IMR-90 (cell line): ENCODE data around the gene NKPD1. TPM values are rescaled to one million over a fixed set of nuclear protein-coding genes. Genes with fewer than 3 reads are reported as not detected.

Experiments
- ATAC-seq: fragments of 200-7000 bp; cut with Tn5 transposase; 2 replicates; pipeline ENCODE4 v1.9.1; 2020; ENCODE audit warnings: low read depth, mild to moderate bottlenecking, moderate library complexity
- BruUV-seq: library from RNA; stranded (reverse); fragments of 400-500 nt; replicated peaks from 2 replicates; lab custom pipeline; 2021; lab: Mats Ljungman, UMichigan
- CTCF ChIA-PET: fragments of 300-600 bp; formaldehyde crosslinking; extraction: SDS; loops from one replicate; lab custom pipeline; 2021; ENCODE audit warnings: antibody characterized with exemption; lab: Yijun Ruan, JAX
- POLR2A ChIA-PET: fragments of 300-600 bp; sonication (Branson Sonifier 250); formaldehyde crosslinking; loops from one replicate; lab custom pipeline; 2022; ENCODE audit warnings: antibody characterized with exemption; ENCODE audit not compliant: unreplicated experiment; lab: Charles Lee
- DNase-seq: peaks from one replicate; pipeline ENCODE4 v3.0.0; 2013
- H2AFZ ChIP-seq: replicated peaks from 2 replicates; pipeline ENCODE3; 2013; ENCODE audit warnings: low read length, mild to moderate bottlenecking; ENCODE audit not compliant: poor library complexity
- H2AK5ac ChIP-seq: 2 replicates; pipeline ENCODE4 v1.6.1; 2013; ENCODE audit warnings: low read depth, low read length, inconsistent platforms
- H2AK9ac ChIP-seq: replicated peaks from 2 replicates; pipeline ENCODE3; 2013; ENCODE audit warnings: mild to moderate bottlenecking, low read depth, low read length, moderate library complexity; ENCODE audit not compliant: poor library complexity
- H2BK120ac ChIP-seq: 2 replicates; pipeline ENCODE4 v1.6.1; 2013; ENCODE audit warnings: low read depth, low read length, inconsistent platforms
- H2BK15ac ChIP-seq: 3 replicates; pipeline ENCODE4 v1.6.1; 2013; ENCODE audit warnings: low read depth, low read length, inconsistent platforms
- H2BK20ac ChIP-seq: 2 replicates; pipeline ENCODE4 v1.6.1; 2013; ENCODE audit warnings: low read depth, mild to moderate bottlenecking, inconsistent platforms, low read length, moderate library complexity
- H2BK5ac ChIP-seq: 2 replicates; pipeline ENCODE4 v1.6.1; 2013; ENCODE audit warnings: mild to moderate bottlenecking, low read depth, low read length, inconsistent platforms; ENCODE audit not compliant: poor library complexity, severe bottlenecking
- H3K14ac ChIP-seq: replicated peaks from 2 replicates; pipeline ENCODE4 v1.6.1; 2013; ENCODE audit warnings: low read depth, low read length, inconsistent platforms
- H3K18ac ChIP-seq: 2 replicates; pipeline ENCODE4 v1.6.1; 2013; ENCODE audit warnings: low read depth, low read length, control low read depth
- H3K23ac ChIP-seq: 2 replicates; pipeline ENCODE4 v1.6.1; 2013; ENCODE audit warnings: low read depth, low read length, inconsistent platforms
- H3K27ac ChIP-seq: 2 replicates; pipeline ENCODE4 v1.5.1; 2013; ENCODE audit warnings: mild to moderate bottlenecking, control low read depth, low read length; ENCODE audit not compliant: insufficient read depth
- H3K27me3 ChIP-seq: 2 replicates; pipeline ENCODE4 v1.6.1; 2013; ENCODE audit warnings: low read length; ENCODE audit not compliant: control insufficient read depth, insufficient read depth
- H3K36me3 ChIP-seq: 2 replicates; pipeline ENCODE4 v1.6.1; 2013; ENCODE audit warnings: low read length, mixed read lengths; ENCODE audit not compliant: control insufficient read depth, insufficient read depth
- H3K4ac ChIP-seq: 2 replicates; pipeline ENCODE4 v1.6.1; 2013; ENCODE audit warnings: low read depth, low read length, inconsistent platforms
- H3K4me1 ChIP-seq: 2 replicates; pipeline ENCODE4 v1.6.1; 2013; ENCODE audit warnings: low read length, mixed read lengths; ENCODE audit not compliant: control insufficient read depth, insufficient read depth
- H3K4me2 ChIP-seq: 2 replicates; pipeline ENCODE4 v1.6.1; 2013; ENCODE audit warnings: low read depth, mild to moderate bottlenecking, control low read depth, low read length, moderate library complexity
- H3K4me3 ChIP-seq: 2 replicates; pipeline ENCODE4 v1.5.1; 2013; ENCODE audit warnings: low read depth, mild to moderate bottlenecking, control low read depth, low read length, moderate library complexity; ENCODE audit not compliant: insufficient read depth
- H3K56ac ChIP-seq: 2 replicates; pipeline ENCODE4 v1.6.1; 2013; ENCODE audit warnings: low read length, inconsistent platforms; ENCODE audit not compliant: insufficient read depth; ENCODE audit errors: extremely low read depth
- H3K79me1 ChIP-seq, 2 experiments: 2 replicates each; pipeline ENCODE4 v1.6.1; 2013; ENCODE audit warnings: low read length in 2 of 2, inconsistent platforms in 1 of 2, low read depth in 1 of 2
- H3K9ac ChIP-seq: 2 replicates; pipeline ENCODE4 v1.6.1; 2013; ENCODE audit warnings: low read depth, low read length, control low read depth
- H3K9me1 ChIP-seq: 2 replicates; pipeline ENCODE4 v1.6.1; 2013; ENCODE audit warnings: low read length, inconsistent platforms; ENCODE audit not compliant: insufficient read depth
- H3K9me3 ChIP-seq: 2 replicates; pipeline ENCODE4 v1.6.1; 2013; ENCODE audit warnings: low read length; ENCODE audit not compliant: control insufficient read depth, insufficient read depth
- H4K20me1 ChIP-seq: 2 replicates; pipeline ENCODE4 v1.6.1; 2013; ENCODE audit warnings: low read length, inconsistent platforms; ENCODE audit not compliant: insufficient read depth
- H4K5ac ChIP-seq: 2 replicates; pipeline ENCODE4 v1.6.1; 2013; ENCODE audit warnings: mild to moderate bottlenecking, low read depth, low read length, control low read depth
- H4K8ac ChIP-seq, 2 experiments: 2 replicates each; pipeline ENCODE4 v1.6.1; 2013; ENCODE audit warnings: low read depth in 2 of 2, low read length in 2 of 2, control low read depth in 1 of 2, inconsistent platforms in 1 of 2
- H4K91ac ChIP-seq: 2 replicates; pipeline ENCODE4 v1.6.1; 2013; ENCODE audit warnings: low read depth, low read length, inconsistent platforms; ENCODE audit not compliant: insufficient read depth
- CEBPB ChIP-seq: IDR thresholded peaks from 2 replicates; pipeline ENCODE4 v1.6.1; 2012; ENCODE audit warnings: low read depth, low read length, improper control_type of control experiment
- FOS ChIP-seq: fragments of 150-350 bp; IDR thresholded peaks from 2 replicates; pipeline ENCODE4 v1.6.1; 2016; ENCODE audit warnings: low read depth, low read length
- MAFK ChIP-seq: IDR thresholded peaks from 2 replicates; pipeline ENCODE4 v1.6.1; 2012; ENCODE audit warnings: low read depth, low read length, improper control_type of control experiment
- RAD21 ChIP-seq: IDR thresholded peaks from 2 replicates; pipeline ENCODE4 v1.6.1; 2012; ENCODE audit warnings: low read length, improper control_type of control experiment
- SMC3 ChIP-seq: fragments of 150-350 bp; IDR thresholded peaks from 2 replicates; pipeline ENCODE4 v1.6.1; 2016; ENCODE audit warnings: low read depth, mild to moderate bottlenecking, antibody characterized with exemption, low read length, moderate library complexity
- WGBS, 2 experiments: methylation state at CpG; one replicate each; pipeline versions ENCODE4 v1.1.5 to v1.1.7; 2013; ENCODE audit warnings: missing lambda C conversion rate in 2 of 2; ENCODE audit not compliant: insufficient read length in 1 of 2; ENCODE audit errors: extremely low coverage in 2 of 2; 5-methylcytosine and 5-hydroxymethylcytosine counted together
- dilution Hi-C: fragments of 300-500 bp; cut with HindIII; formaldehyde crosslinking; loops from one replicate; pipeline ENCODE4 v1.14.3; 2018; ENCODE audit warnings: low sequenced_read_pairs; ENCODE audit not compliant: unreplicated experiment
- in situ Hi-C: fragments of 300-500 bp; cut with MboI; formaldehyde crosslinking; loops from 3 replicates; pipeline ENCODE4 v1.14.3; 2019; ENCODE audit warnings: low sequenced_read_pairs, inconsistent platforms, mixed read lengths
- intact Hi-C: fragments of 100-400 bp; cut with micrococcal nuclease; formaldehyde crosslinking; loops from 2 replicates; pipeline ENCODE4 v1.10.0; 2022
- polyA plus RNA-seq, 3 experiments: library from polyadenylated mRNA; depleted of rRNA; stranded (reverse); fragments of >200 nt; gene quantifications; 2 replicates each; pipeline ENCODE4 v1.2.3, GENCODE V29; 2012; ENCODE audit warnings: low replicate concordance in 1 of 3
- total RNA-seq: library from RNA; depleted of rRNA; stranded (reverse); fragments of >200 nt; gene quantifications from 2 replicates; pipeline ENCODE4 v1.2.3, GENCODE V29; 2012

Gene NKPD1
- total and polyA plus RNA-seq, 2 of the 4 experiments (the other 2 are of a cell fraction), result under 0.01 to 0.09 TPM

GRCh38 chr19:45172611-45173208, 11.9 kb upstream of the NKPD1 start:
- Histone ChIP-seq H2BK20ac (no peak overlapping the region), H3K4me2 (no peak overlapping the region), H2BK120ac (no peak overlapping the region), H4K5ac (no peak overlapping the region), H2AK9ac (no peak overlapping the region), H2AK5ac (no peak overlapping the region), H3K4me1 (peaks cover 2% of the 10 kb centered on the region), H3K9me3 (no peaks in the 10 kb centered on the region), H2AFZ (no peak overlapping the region), H3K4me3 (no peak overlapping the region), H3K9ac (no peak overlapping the region), H3K18ac (no peak overlapping the region), H3K9me1 (0 out of 2 replicates have a peak, but pooled peaks cover 8% of the 10 kb centered on the region), H4K8ac (no peak overlapping the region), H3K4ac (no peak overlapping the region), H3K23ac (no peak overlapping the region), H3K27ac (no peak overlapping the region), H3K79me1 (peaks cover 0 to 8% of the 10 kb centered on the region in 2 experiments; a peak in 1 of 4 replicates), H3K56ac (no peak overlapping the region), H4K20me1 (no peaks in the 10 kb centered on the region), H4K91ac (no peak overlapping the region), H2BK15ac (no peak overlapping the region), H3K27me3 (peaks cover 2% of the 10 kb centered on the region; the same call in 1 of the 2 replicates), H3K36me3 (no peaks in the 10 kb centered on the region), H3K14ac (no peak overlapping the region), H2BK5ac (no peak overlapping the region)
- DNase-seq (no peak), ATAC-seq (no peak)
- dilution Hi-C loops, result no loop called here
- CTCF ChIA-PET, result no interaction called here
- no TSS peak for BruUV-seq
- in situ Hi-C loops, result no loop called here
- WGBS, 2 experiments, result 100% methylated on average over 2 of the region's 18 CpGs; no CpG with 5 or more reads in 1 of the 2 experiments
- TF ChIP-seq FOS (no peak), RAD21 (no peak), MAFK (no peak), SMC3 (no peak), CEBPB (no peak)
- intact Hi-C loops, result no loop called here
- POLR2A ChIA-PET, result no interaction called here
